ENCODE data around the gene CCR5AS.

CCR5AS gene

DNA sequence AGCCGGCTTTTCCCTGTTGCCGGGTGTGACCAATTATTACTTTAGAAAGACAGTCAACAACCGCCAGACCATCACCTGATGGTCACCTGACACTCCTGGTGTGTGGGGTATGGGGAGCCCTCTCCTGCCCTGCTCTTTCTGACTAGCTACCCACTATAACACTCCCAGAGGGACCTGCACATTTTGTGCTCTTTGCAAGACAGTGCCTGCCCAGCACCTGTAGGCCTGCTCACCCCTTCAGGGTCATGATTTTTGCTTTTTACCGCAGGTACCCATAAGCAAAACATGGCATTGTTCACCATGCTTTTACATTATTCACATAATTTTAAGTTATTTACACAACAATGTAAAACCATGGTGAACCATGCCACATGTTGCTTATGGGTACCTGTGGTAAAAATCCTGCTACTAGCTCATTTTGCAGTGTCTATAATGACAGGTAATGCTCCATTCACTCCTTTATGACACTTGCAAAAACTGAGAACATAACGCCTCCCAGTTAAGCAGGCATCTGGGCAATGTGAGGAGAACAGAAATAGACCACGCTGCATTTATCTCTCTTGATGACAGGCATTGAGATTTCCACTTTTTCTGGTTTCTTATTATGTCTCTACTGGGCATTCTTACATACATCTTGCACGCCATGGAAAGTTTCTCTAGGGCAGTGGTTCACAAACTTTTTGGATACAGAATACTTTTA, 10.1 kb upstream of the CCR5AS start:
- no peaks in the 10 kb centered on the region for H4K20me1 ChIP-seq (replicated peaks; ENCODE audit: insufficient read depth)
- no peaks in the 10 kb centered on the region for H3K36me3 Mint-ChIP-seq (ENCODE audit: low read depth)
- no peak for ATAC-seq
- no peak overlapping the region for H3K27ac ChIP-seq (ENCODE audit: low read depth)
- no peaks in the 10 kb centered on the region for H3K4me1 ChIP-seq (ENCODE audit: insufficient read depth)
- no peak overlapping the region for H3K4me3 Mint-ChIP-seq
- no peaks in the 10 kb centered on the region for H3K27me3 Mint-ChIP-seq (ENCODE audit: insufficient read depth, low read depth, poor library complexity)
- no peaks in the 10 kb centered on the region for H3F3A ChIP-seq (replicated peaks; ENCODE audit: low read depth)
- H3K9me3 Mint-ChIP-seq: no peaks in the 10 kb centered on the region
- no peaks in the 10 kb centered on the region for H3K9me2 ChIP-seq (ENCODE audit: insufficient read depth)
- peaks cover 17% of the 10 kb centered on the region; the same call in 2 of the 3 replicates for H3K4me1 Mint-ChIP-seq
- no peak for TF ChIP-seq EZH2 (IDR thresholded peaks at IDR 0.05; ENCODE audit: low read depth, unreplicated experiment)
- TF ChIP-seq, protein P1, sequence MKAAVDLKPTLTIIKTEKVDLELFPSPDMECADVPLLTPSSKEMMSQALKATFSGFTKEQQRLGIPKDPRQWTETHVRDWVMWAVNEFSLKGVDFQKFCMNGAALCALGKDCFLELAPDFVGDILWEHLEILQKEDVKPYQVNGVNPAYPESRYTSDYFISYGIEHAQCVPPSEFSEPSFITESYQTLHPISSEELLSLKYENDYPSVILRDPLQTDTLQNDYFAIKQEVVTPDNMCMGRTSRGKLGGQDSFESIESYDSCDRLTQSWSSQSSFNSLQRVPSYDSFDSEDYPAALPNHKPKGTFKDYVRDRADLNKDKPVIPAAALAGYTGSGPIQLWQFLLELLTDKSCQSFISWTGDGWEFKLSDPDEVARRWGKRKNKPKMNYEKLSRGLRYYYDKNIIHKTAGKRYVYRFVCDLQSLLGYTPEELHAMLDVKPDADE (IDR thresholded peaks at IDR 0.05): no peak
- TF ChIP-seq JUNB (IDR thresholded peaks at IDR 0.05; ENCODE audit: unreplicated experiment): no peak
- no peak for TF ChIP-seq EZH2phosphoT487 (IDR thresholded peaks at IDR 0.05; ENCODE audit: unreplicated experiment)
- TF ChIP-seq CREB1 (CRISPR knock-in tag; IDR thresholded peaks at IDR 0.05; ENCODE audit: low read depth): no peak
- TF ChIP-seq, protein P2, sequence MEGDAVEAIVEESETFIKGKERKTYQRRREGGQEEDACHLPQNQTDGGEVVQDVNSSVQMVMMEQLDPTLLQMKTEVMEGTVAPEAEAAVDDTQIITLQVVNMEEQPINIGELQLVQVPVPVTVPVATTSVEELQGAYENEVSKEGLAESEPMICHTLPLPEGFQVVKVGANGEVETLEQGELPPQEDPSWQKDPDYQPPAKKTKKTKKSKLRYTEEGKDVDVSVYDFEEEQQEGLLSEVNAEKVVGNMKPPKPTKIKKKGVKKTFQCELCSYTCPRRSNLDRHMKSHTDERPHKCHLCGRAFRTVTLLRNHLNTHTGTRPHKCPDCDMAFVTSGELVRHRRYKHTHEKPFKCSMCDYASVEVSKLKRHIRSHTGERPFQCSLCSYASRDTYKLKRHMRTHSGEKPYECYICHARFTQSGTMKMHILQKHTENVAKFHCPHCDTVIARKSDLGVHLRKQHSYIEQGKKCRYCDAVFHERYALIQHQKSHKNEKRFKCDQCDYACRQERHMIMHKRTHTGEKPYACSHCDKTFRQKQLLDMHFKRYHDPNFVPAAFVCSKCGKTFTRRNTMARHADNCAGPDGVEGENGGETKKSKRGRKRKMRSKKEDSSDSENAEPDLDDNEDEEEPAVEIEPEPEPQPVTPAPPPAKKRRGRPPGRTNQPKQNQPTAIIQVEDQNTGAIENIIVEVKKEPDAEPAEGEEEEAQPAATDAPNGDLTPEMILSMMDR (conservative IDR thresholded peaks at IDR 0.05; ENCODE audit: low read depth in 2 of 2): no peak
- TF ChIP-seq, protein P3, sequence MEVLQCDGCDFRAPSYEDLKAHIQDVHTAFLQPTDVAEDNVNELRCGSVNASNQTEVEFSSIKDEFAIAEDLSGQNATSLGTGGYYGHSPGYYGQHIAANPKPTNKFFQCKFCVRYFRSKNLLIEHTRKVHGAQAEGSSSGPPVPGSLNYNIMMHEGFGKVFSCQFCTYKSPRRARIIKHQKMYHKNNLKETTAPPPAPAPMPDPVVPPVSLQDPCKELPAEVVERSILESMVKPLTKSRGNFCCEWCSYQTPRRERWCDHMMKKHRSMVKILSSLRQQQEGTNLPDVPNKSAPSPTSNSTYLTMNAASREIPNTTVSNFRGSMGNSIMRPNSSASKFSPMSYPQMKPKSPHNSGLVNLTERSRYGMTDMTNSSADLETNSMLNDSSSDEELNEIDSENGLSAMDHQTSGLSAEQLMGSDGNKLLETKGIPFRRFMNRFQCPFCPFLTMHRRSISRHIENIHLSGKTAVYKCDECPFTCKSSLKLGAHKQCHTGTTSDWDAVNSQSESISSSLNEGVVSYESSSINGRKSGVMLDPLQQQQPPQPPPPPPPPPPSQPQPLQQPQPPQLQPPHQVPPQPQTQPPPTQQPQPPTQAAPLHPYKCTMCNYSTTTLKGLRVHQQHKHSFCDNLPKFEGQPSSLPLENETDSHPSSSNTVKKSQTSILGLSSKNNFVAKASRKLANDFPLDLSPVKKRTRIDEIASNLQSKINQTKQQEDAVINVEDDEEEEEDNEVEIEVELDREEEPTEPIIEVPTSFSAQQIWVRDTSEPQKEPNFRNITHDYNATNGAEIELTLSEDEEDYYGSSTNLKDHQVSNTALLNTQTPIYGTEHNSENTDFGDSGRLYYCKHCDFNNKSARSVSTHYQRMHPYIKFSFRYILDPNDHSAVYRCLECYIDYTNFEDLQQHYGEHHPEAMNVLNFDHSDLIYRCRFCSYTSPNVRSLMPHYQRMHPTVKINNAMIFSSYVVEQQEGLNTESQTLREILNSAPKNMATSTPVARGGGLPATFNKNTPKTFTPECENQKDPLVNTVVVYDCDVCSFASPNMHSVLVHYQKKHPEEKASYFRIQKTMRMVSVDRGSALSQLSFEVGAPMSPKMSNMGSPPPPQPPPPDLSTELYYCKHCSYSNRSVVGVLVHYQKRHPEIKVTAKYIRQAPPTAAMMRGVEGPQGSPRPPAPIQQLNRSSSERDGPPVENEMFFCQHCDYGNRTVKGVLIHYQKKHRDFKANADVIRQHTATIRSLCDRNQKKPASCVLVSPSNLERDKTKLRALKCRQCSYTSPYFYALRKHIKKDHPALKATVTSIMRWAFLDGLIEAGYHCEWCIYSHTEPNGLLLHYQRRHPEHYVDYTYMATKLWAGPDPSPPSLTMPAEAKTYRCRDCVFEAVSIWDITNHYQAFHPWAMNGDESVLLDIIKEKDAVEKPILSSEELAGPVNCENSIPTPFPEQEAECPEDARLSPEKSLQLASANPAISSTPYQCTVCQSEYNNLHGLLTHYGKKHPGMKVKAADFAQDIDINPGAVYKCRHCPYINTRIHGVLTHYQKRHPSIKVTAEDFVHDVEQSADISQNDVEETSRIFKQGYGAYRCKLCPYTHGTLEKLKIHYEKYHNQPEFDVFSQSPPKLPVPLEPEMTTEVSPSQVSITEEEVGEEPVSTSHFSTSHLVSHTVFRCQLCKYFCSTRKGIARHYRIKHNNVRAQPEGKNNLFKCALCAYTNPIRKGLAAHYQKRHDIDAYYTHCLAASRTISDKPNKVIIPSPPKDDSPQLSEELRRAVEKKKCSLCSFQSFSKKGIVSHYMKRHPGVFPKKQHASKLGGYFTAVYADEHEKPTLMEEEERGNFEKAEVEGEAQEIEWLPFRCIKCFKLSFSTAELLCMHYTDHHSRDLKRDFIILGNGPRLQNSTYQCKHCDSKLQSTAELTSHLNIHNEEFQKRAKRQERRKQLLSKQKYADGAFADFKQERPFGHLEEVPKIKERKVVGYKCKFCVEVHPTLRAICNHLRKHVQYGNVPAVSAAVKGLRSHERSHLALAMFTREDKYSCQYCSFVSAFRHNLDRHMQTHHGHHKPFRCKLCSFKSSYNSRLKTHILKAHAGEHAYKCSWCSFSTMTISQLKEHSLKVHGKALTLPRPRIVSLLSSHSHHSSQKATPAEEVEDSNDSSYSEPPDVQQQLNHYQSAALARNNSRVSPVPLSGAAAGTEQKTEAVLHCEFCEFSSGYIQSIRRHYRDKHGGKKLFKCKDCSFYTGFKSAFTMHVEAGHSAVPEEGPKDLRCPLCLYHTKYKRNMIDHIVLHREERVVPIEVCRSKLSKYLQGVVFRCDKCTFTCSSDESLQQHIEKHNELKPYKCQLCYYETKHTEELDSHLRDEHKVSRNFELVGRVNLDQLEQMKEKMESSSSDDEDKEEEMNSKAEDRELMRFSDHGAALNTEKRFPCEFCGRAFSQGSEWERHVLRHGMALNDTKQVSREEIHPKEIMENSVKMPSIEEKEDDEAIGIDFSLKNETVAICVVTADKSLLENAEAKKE (CRISPR knock-in tag; IDR thresholded peaks at IDR 0.05): no peak
- no peak for TF ChIP-seq NANOG (IDR thresholded peaks at IDR 0.05; ENCODE audit: borderline replicate concordance)
- TF ChIP-seq STAT1 (IDR thresholded peaks at IDR 0.05; ENCODE audit: unreplicated experiment): no peak
- TF ChIP-seq ZNF114 (CRISPR knock-in tag; IDR thresholded peaks at IDR 0.05): no peak
- H3K79me2 ChIP-seq (replicated peaks; ENCODE audit: insufficient read depth): no peaks in the 10 kb centered on the region
- no peak for DNase-seq (ENCODE audit: low spot score)
- no peaks in the 10 kb centered on the region for H3K27me3 ChIP-seq (ENCODE audit: insufficient read depth)
- no peak overlapping the region; the same call in 1 of the 2 replicates for H2AFZ ChIP-seq
- H3K4me3 ChIP-seq: no peak overlapping the region
- H3K27ac Mint-ChIP-seq: no peak overlapping the region
- H3K4me2 ChIP-seq: no peak overlapping the region
- no peaks in the 10 kb centered on the region for H3K36me3 ChIP-seq (ENCODE audit: insufficient read depth)

All from GM23338 (cell line).